IMR-90 (cell line): Measurements from ENCODE around the gene TMEM235. TPM values are rescaled to one million over a fixed set of nuclear protein-coding genes. Genes with fewer than 3 reads are reported as not detected.

Experiments used
- ATAC-seq: fragments of 200-7000 bp; cut with Tn5 transposase; 2 replicates; pipeline ENCODE4 v1.9.1; 2020; ENCODE audit warnings: low read depth, mild to moderate bottlenecking, moderate library complexity
- BruUV-seq: library from RNA; stranded (reverse); fragments of 400-500 nt; replicated peaks from 2 replicates; lab custom pipeline; 2021; lab: Mats Ljungman, UMichigan
- CTCF ChIA-PET: fragments of 300-600 bp; formaldehyde crosslinking; extraction: SDS; loops from one replicate; lab custom pipeline; 2021; ENCODE audit warnings: antibody characterized with exemption; lab: Yijun Ruan, JAX
- POLR2A ChIA-PET: fragments of 300-600 bp; sonication (Branson Sonifier 250); formaldehyde crosslinking; loops from one replicate; lab custom pipeline; 2022; ENCODE audit warnings: antibody characterized with exemption; ENCODE audit not compliant: unreplicated experiment; lab: Charles Lee
- DNase-seq: peaks from one replicate; pipeline ENCODE4 v3.0.0; 2013
- H2AFZ ChIP-seq: replicated peaks from 2 replicates; pipeline ENCODE3; 2013; ENCODE audit warnings: low read length, mild to moderate bottlenecking; ENCODE audit not compliant: poor library complexity
- H2AK5ac ChIP-seq: 2 replicates; pipeline ENCODE4 v1.6.1; 2013; ENCODE audit warnings: low read depth, low read length, inconsistent platforms
- H2AK9ac ChIP-seq: replicated peaks from 2 replicates; pipeline ENCODE3; 2013; ENCODE audit warnings: mild to moderate bottlenecking, low read depth, low read length, moderate library complexity; ENCODE audit not compliant: poor library complexity
- H2BK120ac ChIP-seq: 2 replicates; pipeline ENCODE4 v1.6.1; 2013; ENCODE audit warnings: low read depth, low read length, inconsistent platforms
- H2BK15ac ChIP-seq: 3 replicates; pipeline ENCODE4 v1.6.1; 2013; ENCODE audit warnings: low read depth, low read length, inconsistent platforms
- H2BK20ac ChIP-seq: 2 replicates; pipeline ENCODE4 v1.6.1; 2013; ENCODE audit warnings: low read depth, mild to moderate bottlenecking, inconsistent platforms, low read length, moderate library complexity
- H2BK5ac ChIP-seq: 2 replicates; pipeline ENCODE4 v1.6.1; 2013; ENCODE audit warnings: mild to moderate bottlenecking, low read depth, low read length, inconsistent platforms; ENCODE audit not compliant: poor library complexity, severe bottlenecking
- H3K14ac ChIP-seq: replicated peaks from 2 replicates; pipeline ENCODE4 v1.6.1; 2013; ENCODE audit warnings: low read depth, low read length, inconsistent platforms
- H3K18ac ChIP-seq: 2 replicates; pipeline ENCODE4 v1.6.1; 2013; ENCODE audit warnings: low read depth, low read length, control low read depth
- H3K23ac ChIP-seq: 2 replicates; pipeline ENCODE4 v1.6.1; 2013; ENCODE audit warnings: low read depth, low read length, inconsistent platforms
- H3K27ac ChIP-seq: 2 replicates; pipeline ENCODE4 v1.5.1; 2013; ENCODE audit warnings: mild to moderate bottlenecking, control low read depth, low read length; ENCODE audit not compliant: insufficient read depth
- H3K27me3 ChIP-seq: 2 replicates; pipeline ENCODE4 v1.6.1; 2013; ENCODE audit warnings: low read length; ENCODE audit not compliant: control insufficient read depth, insufficient read depth
- H3K36me3 ChIP-seq: 2 replicates; pipeline ENCODE4 v1.6.1; 2013; ENCODE audit warnings: low read length, mixed read lengths; ENCODE audit not compliant: control insufficient read depth, insufficient read depth
- H3K4ac ChIP-seq: 2 replicates; pipeline ENCODE4 v1.6.1; 2013; ENCODE audit warnings: low read depth, low read length, inconsistent platforms
- H3K4me1 ChIP-seq: 2 replicates; pipeline ENCODE4 v1.6.1; 2013; ENCODE audit warnings: low read length, mixed read lengths; ENCODE audit not compliant: control insufficient read depth, insufficient read depth
- H3K4me2 ChIP-seq: 2 replicates; pipeline ENCODE4 v1.6.1; 2013; ENCODE audit warnings: low read depth, mild to moderate bottlenecking, control low read depth, low read length, moderate library complexity
- H3K4me3 ChIP-seq: 2 replicates; pipeline ENCODE4 v1.5.1; 2013; ENCODE audit warnings: low read depth, mild to moderate bottlenecking, control low read depth, low read length, moderate library complexity; ENCODE audit not compliant: insufficient read depth
- H3K56ac ChIP-seq: 2 replicates; pipeline ENCODE4 v1.6.1; 2013; ENCODE audit warnings: low read length, inconsistent platforms; ENCODE audit not compliant: insufficient read depth; ENCODE audit errors: extremely low read depth
- H3K79me1 ChIP-seq, 2 experiments: 2 replicates each; pipeline ENCODE4 v1.6.1; 2013; ENCODE audit warnings: low read length in 2 of 2, inconsistent platforms in 1 of 2, low read depth in 1 of 2
- H3K9ac ChIP-seq: 2 replicates; pipeline ENCODE4 v1.6.1; 2013; ENCODE audit warnings: low read depth, low read length, control low read depth
- H3K9me1 ChIP-seq: 2 replicates; pipeline ENCODE4 v1.6.1; 2013; ENCODE audit warnings: low read length, inconsistent platforms; ENCODE audit not compliant: insufficient read depth
- H3K9me3 ChIP-seq: 2 replicates; pipeline ENCODE4 v1.6.1; 2013; ENCODE audit warnings: low read length; ENCODE audit not compliant: control insufficient read depth, insufficient read depth
- H4K20me1 ChIP-seq: 2 replicates; pipeline ENCODE4 v1.6.1; 2013; ENCODE audit warnings: low read length, inconsistent platforms; ENCODE audit not compliant: insufficient read depth
- H4K5ac ChIP-seq: 2 replicates; pipeline ENCODE4 v1.6.1; 2013; ENCODE audit warnings: mild to moderate bottlenecking, low read depth, low read length, control low read depth
- H4K8ac ChIP-seq, 2 experiments: 2 replicates each; pipeline ENCODE4 v1.6.1; 2013; ENCODE audit warnings: low read depth in 2 of 2, low read length in 2 of 2, control low read depth in 1 of 2, inconsistent platforms in 1 of 2
- H4K91ac ChIP-seq: 2 replicates; pipeline ENCODE4 v1.6.1; 2013; ENCODE audit warnings: low read depth, low read length, inconsistent platforms; ENCODE audit not compliant: insufficient read depth
- CEBPB ChIP-seq: IDR thresholded peaks from 2 replicates; pipeline ENCODE4 v1.6.1; 2012; ENCODE audit warnings: low read depth, low read length, improper control_type of control experiment
- RAD21 ChIP-seq: IDR thresholded peaks from 2 replicates; pipeline ENCODE4 v1.6.1; 2012; ENCODE audit warnings: low read length, improper control_type of control experiment
- WGBS, 2 experiments: methylation state at CpG; one replicate each; pipeline versions ENCODE4 v1.1.5 to v1.1.7; 2013; ENCODE audit warnings: missing lambda C conversion rate in 2 of 2; ENCODE audit not compliant: insufficient read length in 1 of 2; ENCODE audit errors: extremely low coverage in 2 of 2; 5-methylcytosine and 5-hydroxymethylcytosine counted together
- dilution Hi-C: fragments of 300-500 bp; cut with HindIII; formaldehyde crosslinking; loops from one replicate; pipeline ENCODE4 v1.14.3; 2018; ENCODE audit warnings: low sequenced_read_pairs; ENCODE audit not compliant: unreplicated experiment
- in situ Hi-C: fragments of 300-500 bp; cut with MboI; formaldehyde crosslinking; loops from 3 replicates; pipeline ENCODE4 v1.14.3; 2019; ENCODE audit warnings: low sequenced_read_pairs, inconsistent platforms, mixed read lengths
- intact Hi-C: fragments of 100-400 bp; cut with micrococcal nuclease; formaldehyde crosslinking; loops from 2 replicates; pipeline ENCODE4 v1.10.0; 2022
- polyA plus RNA-seq, 3 experiments: library from polyadenylated mRNA; depleted of rRNA; stranded (reverse); fragments of >200 nt; gene quantifications; 2 replicates each; pipeline ENCODE4 v1.2.3, GENCODE V29; 2012; ENCODE audit warnings: low replicate concordance in 1 of 3
- total RNA-seq: library from RNA; depleted of rRNA; stranded (reverse); fragments of >200 nt; gene quantifications from 2 replicates; pipeline ENCODE4 v1.2.3, GENCODE V29; 2012

Gene TMEM235
- total and polyA plus RNA-seq, 2 of the 4 experiments (the other 2 are of a cell fraction), result not detected

DNA sequence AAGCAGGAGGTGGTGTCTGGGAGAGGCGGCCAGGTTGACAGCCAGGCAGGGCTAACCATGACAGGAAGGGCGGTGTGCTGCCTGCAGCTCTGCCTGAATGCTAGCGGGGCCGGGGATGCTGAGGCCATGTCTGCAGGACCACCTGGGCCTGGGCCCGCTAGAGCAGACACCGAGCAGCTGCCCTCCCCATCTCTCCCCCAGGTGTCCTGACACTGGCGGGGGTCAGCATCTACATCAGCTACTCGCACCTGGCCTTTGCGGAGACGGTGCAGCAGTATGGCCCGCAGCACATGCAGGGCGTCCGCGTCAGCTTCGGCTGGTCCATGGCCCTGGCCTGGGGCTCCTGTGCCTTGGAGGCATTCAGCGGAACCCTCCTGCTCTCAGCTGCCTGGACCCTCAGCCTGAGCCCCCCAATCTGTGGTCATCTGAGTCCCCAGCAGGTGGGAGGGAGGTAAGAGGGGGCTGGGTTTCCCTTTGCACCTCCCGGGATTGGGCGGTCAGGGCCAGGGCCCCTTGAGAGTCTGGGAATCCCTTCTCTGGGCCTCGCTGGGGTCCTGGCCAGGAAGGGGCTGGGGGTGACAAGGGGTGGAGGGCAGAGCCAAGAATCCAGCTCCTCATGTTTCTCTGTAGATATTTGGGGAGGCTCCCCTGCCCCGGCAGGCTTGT lies 7.5 kb downstream of the TMEM235 start:
- no peak overlapping the region for H2BK5ac ChIP-seq
- no peak overlapping the region for H3K4me2 ChIP-seq
- peaks cover 2% of the 10 kb centered on the region; the same call in 1 of the 2 replicates for H3K4me1 ChIP-seq
- dilution Hi-C loops (no loop called here), intact Hi-C loops (no loop called here), in situ Hi-C loops (no loop called here)
- ATAC-seq, result no peak
- H3K27ac ChIP-seq, result no peak overlapping the region
- no peak overlapping the region for H2BK120ac ChIP-seq
- H2AK9ac ChIP-seq, result no peak overlapping the region
- H3K18ac ChIP-seq, result no peak overlapping the region
- DNase-seq, result no peak
- H3K4ac ChIP-seq, result no peak overlapping the region
- no peak overlapping the region for H3K14ac ChIP-seq
- no peak overlapping the region for H4K91ac ChIP-seq
- no peaks in the 10 kb centered on the region for H3K36me3 ChIP-seq
- no peaks in the 10 kb centered on the region for H3K9me3 ChIP-seq
- ChIA-PET CTCF (interaction anchor here (0.7 kb wide), 1 partner anchor 12 kb away, joined by 3 read pairs; no protein-coding TSS in a partner anchor), POLR2A (no interaction called here)
- no peak overlapping the region for H2AFZ ChIP-seq
- no peak overlapping the region for H3K9ac ChIP-seq
- no peaks in the 10 kb centered on the region for H3K79me1 ChIP-seq
- WGBS, 2 experiments, result 80% methylated on average over 15 of the region's 20 CpGs; no CpG with 5 or more reads in 1 of the 2 experiments
- H3K56ac ChIP-seq, result no peak overlapping the region
- H4K8ac ChIP-seq, result no peak overlapping the region
- H3K27me3 ChIP-seq, result peaks cover 22% of the 10 kb centered on the region
- H2AK5ac ChIP-seq, result no peak overlapping the region
- H3K9me1 ChIP-seq, result no peaks in the 10 kb centered on the region
- TF ChIP-seq RAD21 (no peak), CEBPB (no peak)
- no TSS peak for BruUV-seq
- no peak overlapping the region for H3K23ac ChIP-seq
- no peak overlapping the region for H3K4me3 ChIP-seq
- H4K20me1 ChIP-seq, result no peaks in the 10 kb centered on the region
- no peak overlapping the region for H2BK15ac ChIP-seq
- no peak overlapping the region for H2BK20ac ChIP-seq
- H4K5ac ChIP-seq, result no peak overlapping the region
